Activated CD4-positive, CD25-positive, alpha-beta regulatory T cell treated with anti-CD3 and anti-CD28 coated beads, Interleukin-2, amount 50 U/mL, for 16 hours (primary cell): ENCODE measurements around the gene ARV1.

ENCODE experiments used
- DNase-seq: peaks from one replicate; pipeline ENCODE4 v3.0.0-alpha.2; 2020; ENCODE audit warnings: low read depth, low spot score

Gene ARV1

GRCh38 chr1:230978491-230979388 lies at the start of gene ARV1, which contains the start of gene TTC13:
Gene ARV1 (plus strand): TSS chr1:230979094. CDS start chr1:230979106, 12 bp downstream.
Gene TTC13 (minus strand): TSS chr1:230978861. CDS start chr1:230978830, 31 bp downstream.
- DNase-seq: peak; percentile 95

- DNase-seq: no peak
These were observed 47.9 kb upstream of the ARV1 start for GRCh38 chr1:230930986-230931385.

GRCh38 chr1:230935852-230936251 lies 43.0 kb upstream of the ARV1 start:
- DNase-seq: no peak

- DNase-seq: no peak
These were observed 42.4 kb upstream of the ARV1 start for GRCh38 chr1:230936475-230936874.

- DNase-seq: no peak
These were observed 41.5 kb upstream of the ARV1 start for GRCh38 chr1:230937371-230937770.

- DNase-seq: no peak
These were observed 39.9 kb upstream of the ARV1 start for GRCh38 chr1:230938924-230939368.

GRCh38 chr1:230939806-230940489 lies 38.9 kb upstream of the ARV1 start:
- no peak for DNase-seq

GRCh38 chr1:230940848-230941247 lies 38.0 kb upstream of the ARV1 start:
- DNase-seq: no peak

- no peak for DNase-seq
These were observed 35.8 kb upstream of the ARV1 start for GRCh38 chr1:230943048-230943593.

GRCh38 chr1:230948301-230948700 lies 30.6 kb upstream of the ARV1 start:
- DNase-seq: no peak

GRCh38 chr1:230948903-230949302 lies 30.0 kb upstream of the ARV1 start:
- DNase-seq: no peak

GRCh38 chr1:230950404-230950803 lies 28.5 kb upstream of the ARV1 start:
- DNase-seq: no peak

GRCh38 chr1:230957580-230957989 lies 21.3 kb upstream of the ARV1 start:
- no peak for DNase-seq

- no peak for DNase-seq
These were observed 20.5 kb upstream of the ARV1 start for GRCh38 chr1:230958370-230958769.

GRCh38 chr1:230964896-230965295 lies 14.0 kb upstream of the ARV1 start:
- no peak for DNase-seq

GRCh38 chr1:230965535-230965934 lies 13.4 kb upstream of the ARV1 start:
- DNase-seq: no peak

GRCh38 chr1:230966358-230966873 lies 12.5 kb upstream of the ARV1 start:
- DNase-seq: no peak

- DNase-seq: no peak
These were observed 8.5 kb upstream of the ARV1 start for GRCh38 chr1:230970432-230970831.

- DNase-seq: no peak
These were observed 7.1 kb upstream of the ARV1 start for GRCh38 chr1:230971771-230972170.

GRCh38 chr1:230972855-230973271 lies 6.0 kb upstream of the ARV1 start:
- DNase-seq: no peak

- no peak for DNase-seq
These were observed 3.3 kb upstream of the ARV1 start for GRCh38 chr1:230975636-230976035.

- DNase-seq: no peak
These were observed 2.5 kb upstream of the ARV1 start for GRCh38 chr1:230976360-230976759.
